ENCODE measurements around the gene SS18L1.

The SS18L1 gene

DNA sequence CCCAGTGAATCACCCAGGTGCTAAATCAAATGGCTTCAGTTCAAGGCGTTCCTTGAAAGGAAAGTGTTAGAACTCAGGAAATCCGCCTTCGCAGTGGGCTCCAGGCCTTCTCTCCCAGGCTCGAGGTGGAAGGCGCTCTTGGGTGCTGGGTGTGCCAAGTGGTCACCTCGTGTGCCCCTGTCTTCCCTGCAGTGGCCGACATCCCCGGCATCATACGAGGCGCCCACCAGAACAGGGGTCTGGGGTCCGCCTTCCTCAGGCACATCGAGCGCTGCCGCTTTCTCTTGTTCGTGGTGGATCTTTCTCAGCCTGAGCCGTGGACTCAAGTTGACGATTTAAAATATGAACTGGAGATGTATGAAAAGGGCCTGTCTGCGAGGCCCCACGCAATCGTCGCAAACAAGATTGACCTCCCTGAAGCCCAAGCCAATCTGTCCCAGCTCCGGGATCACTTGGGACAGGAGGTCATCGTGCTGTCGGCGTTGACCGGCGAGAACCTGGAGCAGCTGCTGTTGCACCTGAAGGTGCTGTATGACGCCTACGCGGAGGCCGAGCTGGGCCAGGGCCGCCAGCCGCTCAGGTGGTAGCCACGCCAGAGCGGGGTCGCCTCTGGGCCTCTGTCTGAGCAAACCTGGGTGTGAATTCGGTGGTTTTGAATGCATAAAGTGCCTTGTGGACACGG, 57.1 kb downstream of the SS18L1 start:
- in situ Hi-C loops (cut with HindIII; ENCODE audit: low pct_ligation_motif_present, low pct_unique_long_range_greater_than_20kb, low sequenced_read_pairs), result no loop called here
- DNase-seq, result no peak

GRCh38 chr20:62201173-62202082, 57.9 kb downstream of the SS18L1 start:
- in situ Hi-C loops (cut with HindIII; ENCODE audit: low pct_ligation_motif_present, low pct_unique_long_range_greater_than_20kb, low sequenced_read_pairs), result no loop called here
- no peak for DNase-seq

- no peak for DNase-seq
- in situ Hi-C loops (cut with HindIII; ENCODE audit: low pct_ligation_motif_present, low pct_unique_long_range_greater_than_20kb, low sequenced_read_pairs), result no loop called here
These were observed 58.5 kb downstream of the SS18L1 start for GRCh38 chr20:62202083-62202395.

GRCh38 chr20:62202676-62203377, 59.3 kb downstream of the SS18L1 start:
- in situ Hi-C loops (cut with HindIII; ENCODE audit: low pct_ligation_motif_present, low pct_unique_long_range_greater_than_20kb, low sequenced_read_pairs), result no loop called here
- no peak for DNase-seq

DNA sequence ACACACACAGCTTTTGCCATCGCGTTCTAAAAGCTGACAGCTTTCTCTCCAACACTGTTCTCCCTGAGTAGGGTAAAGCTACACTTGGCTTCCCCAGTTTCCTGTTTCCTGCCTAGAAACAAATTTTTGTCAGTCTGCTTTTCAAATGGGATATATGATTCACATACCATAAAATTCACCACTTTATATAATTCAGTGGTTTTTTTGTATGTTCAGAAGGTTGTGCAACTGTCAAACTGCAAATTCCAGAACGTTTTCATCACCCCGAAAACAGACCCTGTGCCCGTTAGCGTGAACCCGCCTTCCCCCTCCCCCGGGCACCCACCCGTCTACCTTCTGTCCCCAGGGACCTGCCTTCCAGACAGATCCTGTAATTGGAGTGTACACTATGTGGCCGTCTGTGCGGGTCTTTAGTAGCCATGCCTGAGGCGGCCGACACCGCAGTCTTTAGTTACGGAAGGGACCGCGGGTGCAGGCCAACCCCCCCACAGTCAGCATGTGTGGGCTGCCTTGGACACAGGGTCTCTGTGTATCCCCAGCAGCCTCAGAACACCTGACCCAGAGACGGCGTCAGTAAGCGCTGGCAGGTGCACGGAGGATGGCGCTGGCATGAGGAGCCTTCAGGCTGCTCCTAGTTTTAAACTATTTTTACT, 59.9 kb downstream of the SS18L1 start:
- in situ Hi-C loops (cut with HindIII; ENCODE audit: low pct_ligation_motif_present, low pct_unique_long_range_greater_than_20kb, low sequenced_read_pairs), result no loop called here
- no peak for DNase-seq

DNA sequence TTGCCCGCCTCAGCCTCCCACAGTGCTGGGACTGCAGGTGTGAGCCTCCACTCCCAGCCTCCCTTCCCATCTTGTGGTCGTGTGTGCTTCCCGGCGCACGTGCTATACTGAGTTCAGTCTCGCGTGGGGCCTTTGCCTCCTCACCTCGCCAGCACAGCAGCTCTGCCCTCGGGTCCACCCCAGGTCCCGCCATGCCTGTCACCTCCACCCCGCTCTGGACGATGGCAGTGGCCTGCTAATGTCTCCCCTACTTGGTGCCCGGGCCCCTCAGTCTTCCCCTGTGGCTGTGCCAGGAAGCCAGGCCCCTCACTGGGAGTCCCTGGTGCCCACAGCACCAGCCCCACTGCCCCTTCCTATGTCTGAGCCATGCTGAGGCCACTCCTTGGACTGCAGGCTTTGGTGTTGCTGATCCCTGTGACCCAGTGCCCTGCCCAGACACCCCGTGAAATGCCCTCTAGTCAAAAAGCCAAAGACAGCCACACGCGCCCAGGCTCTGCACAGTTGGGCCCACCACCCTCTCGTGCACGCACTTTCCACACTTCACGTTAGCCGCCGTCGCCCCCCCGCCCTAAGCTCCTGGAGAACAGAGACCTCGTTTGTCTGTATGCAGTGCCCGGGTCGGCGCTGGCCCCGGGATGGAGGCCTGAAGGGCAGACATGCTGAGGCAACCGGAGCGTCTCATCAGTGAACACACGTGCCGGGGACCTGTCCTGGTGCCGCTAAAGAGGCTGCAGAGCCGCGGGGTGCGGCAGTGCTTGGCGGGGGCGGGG, 62.2 kb downstream of the SS18L1 start:
- in situ Hi-C loops (cut with HindIII; ENCODE audit: low pct_ligation_motif_present, low pct_unique_long_range_greater_than_20kb, low sequenced_read_pairs), result no loop called here
- no peak for DNase-seq

GRCh38 chr20:62206388-62206775, 62.8 kb downstream of the SS18L1 start:
- in situ Hi-C loops (cut with HindIII; ENCODE audit: low pct_ligation_motif_present, low pct_unique_long_range_greater_than_20kb, low sequenced_read_pairs), result no loop called here
- DNase-seq, result no peak

GRCh38 chr20:62208061-62208794, 64.7 kb downstream of the SS18L1 start:
- no peak for DNase-seq
- in situ Hi-C loops (cut with HindIII; ENCODE audit: low pct_ligation_motif_present, low pct_unique_long_range_greater_than_20kb, low sequenced_read_pairs), result no loop called here

GRCh38 chr20:62208795-62209755, 65.5 kb downstream of the SS18L1 start:
- in situ Hi-C loops (cut with HindIII; ENCODE audit: low pct_ligation_motif_present, low pct_unique_long_range_greater_than_20kb, low sequenced_read_pairs), result no loop called here
- no peak for DNase-seq

- in situ Hi-C loops (cut with HindIII; ENCODE audit: low pct_ligation_motif_present, low pct_unique_long_range_greater_than_20kb, low sequenced_read_pairs), result no loop called here
- no peak for DNase-seq
These were observed 66.4 kb downstream of the SS18L1 start for GRCh38 chr20:62209850-62210495.

GRCh38 chr20:62210496-62210855, 66.9 kb downstream of the SS18L1 start:
- in situ Hi-C loops (cut with HindIII; ENCODE audit: low pct_ligation_motif_present, low pct_unique_long_range_greater_than_20kb, low sequenced_read_pairs), result no loop called here
- DNase-seq, result no peak

GRCh38 chr20:62211216-62211615, 67.6 kb downstream of the SS18L1 start:
- DNase-seq, result no peak
- in situ Hi-C loops (cut with HindIII; ENCODE audit: low pct_ligation_motif_present, low pct_unique_long_range_greater_than_20kb, low sequenced_read_pairs), result no loop called here

DNA sequence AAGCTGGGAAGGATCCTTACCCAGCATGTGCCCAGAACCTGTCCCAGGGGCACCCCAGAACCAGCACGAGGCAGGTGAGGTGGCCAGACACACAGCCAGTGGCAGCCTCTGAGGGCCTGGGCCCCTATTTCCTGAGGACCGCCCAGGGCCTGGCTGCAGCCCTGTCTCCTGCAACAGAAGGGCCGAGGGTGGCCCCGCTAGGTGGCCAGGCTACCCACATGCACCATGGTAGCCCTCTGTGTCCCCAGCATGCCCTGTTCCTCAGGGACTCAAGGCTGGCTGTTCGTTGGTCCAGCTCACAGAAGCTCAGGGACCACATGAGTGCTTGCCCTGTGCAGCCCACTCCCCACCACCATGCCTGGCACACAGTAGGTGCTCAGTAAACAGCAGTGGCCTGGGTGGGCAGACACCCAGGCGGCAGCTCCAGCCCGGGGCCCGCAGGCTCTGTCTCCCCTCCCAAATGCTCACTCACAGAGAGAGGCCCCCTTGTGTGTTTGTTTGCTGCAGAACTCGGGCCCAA, 68.3 kb downstream of the SS18L1 start:
- in situ Hi-C loops (cut with HindIII; ENCODE audit: low pct_ligation_motif_present, low pct_unique_long_range_greater_than_20kb, low sequenced_read_pairs), result no loop called here
- no peak for DNase-seq

DNA sequence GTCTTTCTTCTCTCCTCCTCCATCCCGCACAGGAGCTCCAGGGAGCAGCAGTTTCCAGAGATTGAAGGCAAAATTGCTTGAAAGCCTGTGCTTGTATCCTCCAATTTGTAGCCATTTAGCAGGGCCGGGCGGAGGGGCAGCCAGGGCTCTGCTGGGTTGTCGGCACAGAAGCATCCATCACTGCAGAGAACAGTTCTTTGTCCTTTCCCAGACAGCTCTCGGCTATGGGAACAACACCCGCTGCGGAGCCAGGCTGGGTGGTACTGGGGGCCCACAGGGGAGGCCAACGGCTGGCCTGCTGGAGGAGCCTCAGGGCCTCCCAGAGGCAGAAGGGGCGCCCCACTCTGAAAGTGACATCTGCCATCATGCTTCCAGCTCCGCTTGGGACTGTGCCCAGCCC, 68.7 kb downstream of the SS18L1 start:
- DNase-seq, result no peak
- in situ Hi-C loops (cut with HindIII; ENCODE audit: low pct_ligation_motif_present, low pct_unique_long_range_greater_than_20kb, low sequenced_read_pairs), result no loop called here

- DNase-seq, result no peak
- in situ Hi-C loops (cut with HindIII; ENCODE audit: low pct_ligation_motif_present, low pct_unique_long_range_greater_than_20kb, low sequenced_read_pairs), result no loop called here
These were observed 70.5 kb downstream of the SS18L1 start for GRCh38 chr20:62214067-62214466.

Measured in ACHN (cell line).